K562 (cell line): ENCODE measurements around the gene KBTBD13. TPM values are rescaled to one million over a fixed set of nuclear protein-coding genes. Genes with fewer than 3 reads are reported as not detected.
"Not testable (repeated sequence)": the region's sequence is repeated elsewhere in the genome, so short reads cannot be mapped to it uniquely, and the experiment has no call there.

Experiments used
- ATAC-seq: fragments of 200-7000 bp; cut with Tn5 transposase; 3 replicates; pipeline ENCODE4 v1.9.1; 2020; ENCODE audit warnings: moderate library complexity
- BruUV-seq: library from RNA; stranded (reverse); fragments of 400-500 nt; replicated peaks from 2 replicates; lab custom pipeline; 2021; lab: Mats Ljungman, UMichigan
- CTCF ChIA-PET: fragments of 300-600 bp; formaldehyde crosslinking; extraction: SDS; loops from one replicate; lab custom pipeline; 2021; ENCODE audit warnings: low intra/inter-chr PET ratio; lab: Yijun Ruan, JAX
- POLR2A ChIA-PET: fragments of 300-600, 350-650 bp; sonication (Branson Sonifier 250); formaldehyde crosslinking; extraction: SDS; loops from one replicate; lab custom pipeline; 2021; ENCODE audit warnings: antibody characterized with exemption, inconsistent platforms; lab: Yijun Ruan, JAX
- DNase-seq, 4 experiments: peaks; one replicate each; pipeline versions ENCODE4 v3.0.0 to v3.0.0-alpha.2; 2011 to 2018; ENCODE audit warnings: low spot score in 3 of 4, mixed read lengths in 3 of 4; ENCODE audit errors: extremely low read depth in 1 of 4
- FAIRE-seq: peaks from 2 replicates; lab custom pipeline; 2011; peaks lifted over from hg19 to GRCh38; lab: Jason Lieb, UNC
- H2AFZ ChIP-seq: 2 replicates; pipeline ENCODE4 v1.6.0; 2011; ENCODE audit warnings: low read depth, low read length, control low read depth, inconsistent platforms
- H3K27ac ChIP-seq: fragments of 200-600 bp; 3 replicates; pipeline ENCODE4 v1.8.0; 2011; ENCODE audit warnings: low read depth, mild to moderate bottlenecking, control low read depth, inconsistent platforms, low read length, moderate library complexity, mixed read lengths; ENCODE audit errors: extremely low read depth
- H3K27me3 ChIP-seq, 2 experiments: fragments of 300-600 bp in 1 of 2; 2 replicates in 1 of 2; 3 replicates in 1 of 2; pipeline versions ENCODE4 v1.6.0 to v1.8.0; 2011; ENCODE audit warnings: inconsistent platforms in 2 of 2, low read length in 2 of 2, mild to moderate bottlenecking in 1 of 2, mixed read lengths in 1 of 2, moderate library complexity in 1 of 2; ENCODE audit not compliant: control insufficient read depth in 2 of 2, insufficient read depth in 2 of 2
- H3K36me3 ChIP-seq: fragments of 300-600 bp; 3 replicates; pipeline ENCODE4 v1.8.0; 2011; ENCODE audit warnings: mild to moderate bottlenecking, low read length, inconsistent platforms; ENCODE audit not compliant: control insufficient read depth, insufficient read depth
- H3K4me1 ChIP-seq, 2 experiments: fragments of 200-600 bp in 1 of 2; replicated peaks in 1 of 2; 2 replicates in 1 of 2; 3 replicates in 1 of 2; pipeline versions ENCODE4 v1.5.1 to v1.8.0; 2011; ENCODE audit warnings: inconsistent platforms in 2 of 2, low read length in 2 of 2, mild to moderate bottlenecking in 1 of 2, mixed read lengths in 1 of 2, moderate library complexity in 1 of 2; ENCODE audit not compliant: control insufficient read depth in 2 of 2, insufficient read depth in 2 of 2
- H3K4me2 ChIP-seq: 2 replicates; pipeline ENCODE4 v1.6.1; 2011; ENCODE audit warnings: low read length, control low read depth, inconsistent platforms, mixed read lengths; ENCODE audit not compliant: insufficient read depth
- H3K4me3 ChIP-seq: fragments of 200-600 bp; sonication (generic), shearing (Covaris generic); 2 replicates; pipeline ENCODE4 v1.5.1; 2016; ENCODE audit warnings: control low read depth, inconsistent platforms
- H3K79me2 ChIP-seq: fragments of 200-600 bp; 3 replicates; pipeline ENCODE4 v1.8.0; 2011; ENCODE audit warnings: low read length, inconsistent platforms; ENCODE audit not compliant: control insufficient read depth, insufficient read depth
- H3K9ac ChIP-seq, 2 experiments: 2 replicates each; pipeline versions ENCODE4 v1.6.0 to v1.6.1; 2011; ENCODE audit warnings: low read depth in 2 of 2, low read length in 2 of 2, control low read depth in 1 of 2, inconsistent platforms in 1 of 2, mild to moderate bottlenecking in 1 of 2, mixed read lengths in 1 of 2; ENCODE audit not compliant: insufficient read depth in 1 of 2
- H3K9me1 ChIP-seq: one replicate; pipeline ENCODE4 v1.6.0; 2011; ENCODE audit warnings: inconsistent platforms, mild to moderate bottlenecking, low read length, moderate library complexity; ENCODE audit not compliant: control insufficient read depth, insufficient read depth
- H3K9me3 ChIP-seq: replicated peaks from 2 replicates; pipeline ENCODE4 v1.5.1; 2011; ENCODE audit warnings: low read depth, low read length, inconsistent platforms; ENCODE audit not compliant: control insufficient read depth, insufficient read depth
- H4K20me1 ChIP-seq: replicated peaks from 2 replicates; pipeline ENCODE4 v1.6.1; 2011; ENCODE audit warnings: low read length, inconsistent platforms, mixed read lengths; ENCODE audit not compliant: control insufficient read depth, insufficient read depth
- CREM ChIP-seq: IDR thresholded peaks from 2 replicates; pipeline ENCODE4 v1.6.1; 2014; ENCODE audit warnings: antibody characterized with exemption, low read depth
- EGR1 ChIP-seq: fragments of 450-650 bp; conservative IDR thresholded peaks from 2 replicates; pipeline ENCODE4 v1.6.1; 2017; ENCODE audit warnings: mild to moderate bottlenecking
- FOSL1 ChIP-seq: fragments of 200-800 bp; sonication (Bioruptor generic); conservative IDR thresholded peaks from 2 replicates; pipeline ENCODE4 v1.6.1; 2016; ENCODE audit warnings: missing genetic modification characterization, missing compliant biosample characterization
- RAD51 ChIP-seq: fragments of 450-650 bp; IDR thresholded peaks from 2 replicates; pipeline ENCODE4 v1.7.1; 2016; ENCODE audit warnings: low read depth, mild to moderate bottlenecking, borderline replicate concordance
- WGBS: fragments of 100-300 bp; shearing (Covaris generic); methylation state at CpG from one replicate; pipeline ENCODE4 v1.1.6; 2016; ENCODE audit warnings: low coverage, mixed read lengths; ENCODE audit not compliant: insufficient coverage; ENCODE audit errors: missing lambda C conversion rate; 5-methylcytosine and 5-hydroxymethylcytosine counted together
- in situ Hi-C: fragments of 300-500 bp; cut with MboI; formaldehyde crosslinking; loops from 4 replicates; pipeline ENCODE4 v1.15.0; 2018; ENCODE audit warnings: inconsistent platforms, mixed read lengths
- intact Hi-C: fragments of 100-400 bp; cut with micrococcal nuclease; formaldehyde crosslinking; loops from 2 replicates; pipeline ENCODE4 v1.14.2; 2022
- polyA plus RNA-seq, 8 experiments: library from polyadenylated mRNA; depleted of rRNA in 4 of 8; stranded (reverse) in 5 of 8; unstranded in 3 of 8; fragments of >200 nt; fragmentation: Nextera tagmentation in 2 of 8; fragmentation: Illumina TruSeq in 1 of 8; extraction: Ambion mirVana in 2 of 8; extraction: Trizol in 1 of 8; gene quantifications; 2 replicates each; pipeline versions ENCODE4 v1.2.1 to v1.2.3, GENCODE V29; 2011 to 2014; ENCODE audit warnings: inconsistent platforms in 1 of 8, missing spikeins in 1 of 8
- total RNA-seq, 7 experiments: library from RNA; depleted of rRNA in 6 of 7; stranded (reverse); fragments of >200 nt in 6 of 7; fragmentation: Illumina TruSeq in 2 of 7; extraction: Trizol in 2 of 7; gene quantifications; 2 replicates each; pipeline versions ENCODE4 v1.2.1 to v1.2.3, GENCODE V29; 2011 to 2021; ENCODE audit warnings: low replicate concordance in 1 of 7
- TF ChIP-seq, protein P1 (sequence below): fragments of 450-650 bp; IDR thresholded peaks from 2 replicates; pipeline ENCODE4 v1.6.1; 2017; ENCODE audit warnings: antibody characterized with exemption
- TF ChIP-seq, protein P2 (sequence below), 2 experiments: fragments of 450-650 bp in 1 of 2; sonication (generic) in 1 of 2; formaldehyde crosslinking in 1 of 2; IDR thresholded peaks in 1 of 2; conservative IDR thresholded peaks in 1 of 2; 2 replicates each; pipeline versions ENCODE4 v1.6.1 to v1.8.1; 2016 to 2023; ENCODE audit warnings: mild to moderate bottlenecking in 2 of 2, moderate library complexity in 2 of 2, inconsistent platforms in 1 of 2, missing genetic modification reagents in 1 of 2
- TF ChIP-seq, protein P3 (sequence below): fragments of 450-650 bp; formaldehyde crosslinking; IDR thresholded peaks from 2 replicates; pipeline ENCODE4 v1.4.0; 2020; ENCODE audit warnings: mild to moderate bottlenecking, mixed read lengths

KBTBD13 gene
- total and polyA plus RNA-seq, 9 of the 15 experiments (the other 6 are each of a cell fraction or from before 2014, with no cell fraction given), result 0.07 to 0.13 (median 0.10) TPM; not detected in 3

DNA sequence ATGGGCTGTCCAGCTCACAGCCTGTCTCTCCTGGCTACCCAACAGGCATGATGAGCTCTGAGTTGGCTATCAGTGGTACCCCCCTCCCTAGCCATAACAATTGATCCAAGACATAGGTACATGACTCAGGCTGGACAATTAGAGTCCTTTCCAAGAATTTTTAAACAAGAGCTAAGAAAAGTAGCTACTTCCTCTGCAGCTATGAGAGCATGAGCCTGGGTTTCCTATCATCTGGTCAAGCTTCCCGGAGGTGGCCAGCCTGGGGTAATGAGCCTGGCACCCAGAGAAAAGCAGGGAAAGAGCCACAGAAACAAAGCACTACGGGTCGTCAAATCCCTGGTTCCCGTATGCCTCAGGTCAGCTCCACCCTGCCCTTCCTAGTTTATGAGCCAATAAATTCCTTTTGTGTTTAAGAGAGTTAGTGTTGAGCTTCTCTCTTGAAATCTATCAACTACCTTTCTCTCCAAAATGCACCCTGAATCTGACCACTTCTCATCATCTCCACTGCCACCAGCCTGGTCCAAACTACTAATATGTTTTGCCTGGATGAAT lies 33.7 kb upstream of the KBTBD13 start (continued):
- TF ChIP-seq, protein P1, sequence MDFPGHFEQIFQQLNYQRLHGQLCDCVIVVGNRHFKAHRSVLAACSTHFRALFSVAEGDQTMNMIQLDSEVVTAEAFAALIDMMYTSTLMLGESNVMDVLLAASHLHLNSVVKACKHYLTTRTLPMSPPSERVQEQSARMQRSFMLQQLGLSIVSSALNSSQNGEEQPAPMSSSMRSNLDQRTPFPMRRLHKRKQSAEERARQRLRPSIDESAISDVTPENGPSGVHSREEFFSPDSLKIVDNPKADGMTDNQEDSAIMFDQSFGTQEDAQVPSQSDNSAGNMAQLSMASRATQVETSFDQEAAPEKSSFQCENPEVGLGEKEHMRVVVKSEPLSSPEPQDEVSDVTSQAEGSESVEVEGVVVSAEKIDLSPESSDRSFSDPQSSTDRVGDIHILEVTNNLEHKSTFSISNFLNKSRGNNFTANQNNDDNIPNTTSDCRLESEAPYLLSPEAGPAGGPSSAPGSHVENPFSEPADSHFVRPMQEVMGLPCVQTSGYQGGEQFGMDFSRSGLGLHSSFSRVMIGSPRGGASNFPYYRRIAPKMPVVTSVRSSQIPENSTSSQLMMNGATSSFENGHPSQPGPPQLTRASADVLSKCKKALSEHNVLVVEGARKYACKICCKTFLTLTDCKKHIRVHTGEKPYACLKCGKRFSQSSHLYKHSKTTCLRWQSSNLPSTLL, result no peak
- TF ChIP-seq, all 486 proteins: peak for 0

GRCh38 chr15:65044218-65044617 lies 32.3 kb upstream of the KBTBD13 start:
- H3K27me3 ChIP-seq, H2AFZ ChIP-seq, intact Hi-C loops, CTCF ChIA-PET, H3K9me3 ChIP-seq, H3K79me2 ChIP-seq, H3K4me2 ChIP-seq, H3K9me1 ChIP-seq, H3K36me3 ChIP-seq, H3K27ac ChIP-seq, H3K9ac ChIP-seq, H4K20me1 ChIP-seq, H3K4me3 ChIP-seq, BruUV-seq, ATAC-seq, H3K4me1 ChIP-seq, in situ Hi-C loops: not testable (repeated sequence)
- WGBS, result 9% methylated on average over 4 of the region's 5 CpGs
- TF ChIP-seq, protein P2, sequence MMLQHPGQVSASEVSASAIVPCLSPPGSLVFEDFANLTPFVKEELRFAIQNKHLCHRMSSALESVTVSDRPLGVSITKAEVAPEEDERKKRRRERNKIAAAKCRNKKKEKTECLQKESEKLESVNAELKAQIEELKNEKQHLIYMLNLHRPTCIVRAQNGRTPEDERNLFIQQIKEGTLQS (IDR thresholded peaks at IDR 0.05), result 0 out of 2 replicates have a peak, but pooled peaks have one; percentile 9
- TF ChIP-seq, protein P2 (CRISPR knock-in tag; conservative IDR thresholded peaks at IDR 0.05), result not testable (repeated sequence)
- TF ChIP-seq, protein P3, sequence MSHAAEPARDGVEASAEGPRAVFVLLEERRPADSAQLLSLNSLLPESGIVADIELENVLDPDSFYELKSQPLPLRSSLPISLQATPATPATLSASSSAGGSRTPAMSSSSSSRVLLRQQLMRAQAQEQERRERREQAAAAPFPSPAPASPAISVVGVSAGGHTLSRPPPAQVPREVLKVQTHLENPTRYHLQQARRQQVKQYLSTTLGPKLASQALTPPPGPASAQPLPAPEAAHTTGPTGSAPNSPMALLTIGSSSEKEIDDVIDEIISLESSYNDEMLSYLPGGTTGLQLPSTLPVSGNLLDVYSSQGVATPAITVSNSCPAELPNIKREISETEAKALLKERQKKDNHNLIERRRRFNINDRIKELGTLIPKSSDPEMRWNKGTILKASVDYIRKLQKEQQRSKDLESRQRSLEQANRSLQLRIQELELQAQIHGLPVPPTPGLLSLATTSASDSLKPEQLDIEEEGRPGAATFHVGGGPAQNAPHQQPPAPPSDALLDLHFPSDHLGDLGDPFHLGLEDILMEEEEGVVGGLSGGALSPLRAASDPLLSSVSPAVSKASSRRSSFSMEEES (CRISPR knock-in tag), result 0 out of 2 replicates have a peak, but pooled peaks have one; percentile 22
- TF ChIP-seq RAD51 (0 out of 2 replicates have a peak, but pooled peaks have one; percentile 16), FOSL1 (tag) (0 out of 2 replicates have a peak, but pooled peaks have one; percentile 21), EGR1 (peak; percentile 88), CREM (peak; percentile 38)
- FAIRE-seq (peak; percentile 32), DNase-seq (peak in 1 of 4 experiments; percentile 41)
- POLR2A ChIA-PET, result interaction anchor here (1.6 kb wide), 1 partner anchor 11 kb away, joined by 3 read pairs; no protein-coding TSS in a partner anchor
